Calu3 (cell line): ENCODE data around the gene FILIP1L. TPM values are rescaled to one million over a fixed set of nuclear protein-coding genes. Genes with fewer than 3 reads are reported as not detected.

Experiments
- BruUV-seq: library from RNA; stranded (reverse); fragments of 400-500 nt; replicated peaks from 2 replicates; lab custom pipeline; 2021; lab: Mats Ljungman, UMichigan
- CTCF ChIA-PET: fragments of 300-600 bp; sonication (Branson Sonifier 250); formaldehyde crosslinking; loops from one replicate; lab custom pipeline; 2022; ENCODE audit warnings: antibody characterized with exemption; lab: Charles Lee
- DNase-seq: peaks from one replicate; pipeline ENCODE4 v3.0.0; 2022
- H3K27ac Mint-ChIP-seq: one replicate; pipeline ENCODE4 v1.8.0; 2022; ENCODE audit warnings: mixed read lengths; ENCODE audit not compliant: unreplicated experiment
- H3K27me3 Mint-ChIP-seq: one replicate; pipeline ENCODE4 v1.8.0; 2022; ENCODE audit warnings: mixed read lengths; ENCODE audit not compliant: unreplicated experiment
- H3K36me3 Mint-ChIP-seq: one replicate; pipeline ENCODE4 v1.8.0; 2022; ENCODE audit warnings: mild to moderate bottlenecking, moderate library complexity, mixed read lengths; ENCODE audit not compliant: insufficient read depth, unreplicated experiment
- H3K4me1 Mint-ChIP-seq: one replicate; pipeline ENCODE4 v1.8.0; 2022; ENCODE audit warnings: mild to moderate bottlenecking, low read depth, mixed read lengths; ENCODE audit not compliant: unreplicated experiment
- H3K4me3 Mint-ChIP-seq: one replicate; pipeline ENCODE4 v1.8.0; 2022; ENCODE audit warnings: mild to moderate bottlenecking, low read depth, moderate library complexity, mixed read lengths; ENCODE audit not compliant: unreplicated experiment
- H3K9me3 Mint-ChIP-seq: one replicate; pipeline ENCODE4 v1.8.0; 2022; ENCODE audit warnings: low read depth, mixed read lengths; ENCODE audit not compliant: unreplicated experiment
- CTCF ChIP-seq: fragments of 200-600 bp; IDR thresholded peaks from one replicate; pipeline ENCODE4 v1.8.0; 2022; ENCODE audit warnings: antibody characterized with exemption; ENCODE audit not compliant: unreplicated experiment
- intact Hi-C: fragments of 100-400 bp; cut with micrococcal nuclease; formaldehyde crosslinking; loops from one replicate; pipeline ENCODE4 v1.10.0; 2022; ENCODE audit not compliant: unreplicated experiment
- total RNA-seq: library from RNA; stranded (reverse); gene quantifications from 2 replicates; pipeline ENCODE4 v1.2.3, GENCODE V29; 2022

The FILIP1L gene
- total RNA-seq, 1 experiment from 2014 or later, result 5.2 TPM

GRCh38 chr3:99818818-99819217 is 295.5 kb downstream of the FILIP1L start:
- BruUV-seq, result no TSS peak
- TF ChIP-seq CTCF, result no peak
- Mint-ChIP-seq H3K27ac (peak overlapping the region; percentile 100), H3K4me1 (peaks cover 42% of the 10 kb centered on the region), H3K27me3 (no peaks in the 10 kb centered on the region), H3K4me3 (peak overlapping the region; percentile 93), H3K36me3 (peaks cover 17% of the 10 kb centered on the region), H3K9me3 (no peaks in the 10 kb centered on the region)
- CTCF ChIA-PET, result no interaction called here
- intact Hi-C loops, result no loop called here
- no peak for DNase-seq

GRCh38 chr3:99817437-99818240 is 296.7 kb downstream of the FILIP1L start, which contains the start of gene CMSS1:
Gene CMSS1 (plus strand): TSS chr3:99817862.
- H3K4me1 Mint-ChIP-seq, result peaks cover 33% of the 10 kb centered on the region
- TF ChIP-seq CTCF, result no peak
- peak within 1 kb of the TSS; percentile 100 for H3K27ac Mint-ChIP-seq
- BruUV-seq, result TSS peak; percentile 64
- H3K36me3 Mint-ChIP-seq, result peaks cover 17% of the 10 kb centered on the region
- CTCF ChIA-PET, result interaction anchor here (0.6 to 1.1 kb wide), 3 partner anchors 59 to 443 kb away, joined by 3 to 5 read pairs (median 4); partner anchors contain the start of gene TBC1D23
- peak; percentile 96 for DNase-seq
- H3K27me3 Mint-ChIP-seq, result no peaks in the 10 kb centered on the region
- intact Hi-C loops, result no loop called here
- no peaks in the 10 kb centered on the region for H3K9me3 Mint-ChIP-seq
- peak within 1 kb of the TSS; percentile 93 for H3K4me3 Mint-ChIP-seq

DNA sequence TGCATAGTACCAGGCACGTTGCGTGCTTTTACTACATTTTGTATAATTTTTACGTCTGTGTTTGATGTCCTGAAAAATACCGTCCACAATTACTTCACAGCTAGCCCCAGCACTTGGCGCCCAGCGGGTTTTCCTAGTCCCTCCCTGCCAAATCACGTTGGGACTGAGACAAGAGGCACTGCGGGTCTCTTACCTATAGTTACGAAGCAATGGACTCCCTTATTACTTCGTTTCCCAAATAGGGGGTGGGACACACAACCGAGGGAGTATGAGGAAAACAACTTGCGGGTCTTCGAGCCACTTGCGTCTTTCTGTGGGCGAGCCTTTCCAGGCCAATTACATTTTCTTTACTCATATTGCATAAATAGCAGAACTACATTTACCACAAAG is 297.3 kb downstream of the FILIP1L start:
- H3K4me1 Mint-ChIP-seq, result peaks cover 33% of the 10 kb centered on the region
- CTCF ChIA-PET, result interaction anchor here (0.6 to 1.1 kb wide), 3 partner anchors 59 to 444 kb away, joined by 3 to 5 read pairs (median 4); partner anchors contain the start of gene TBC1D23
- no peak for TF ChIP-seq CTCF
- H3K4me3 Mint-ChIP-seq, result peak overlapping the region; percentile 93
- H3K27me3 Mint-ChIP-seq, result peaks cover 4% of the 10 kb centered on the region
- no peaks in the 10 kb centered on the region for H3K9me3 Mint-ChIP-seq
- peak; percentile 14 for DNase-seq
- TSS peak; percentile 85 for BruUV-seq
- peak overlapping the region; percentile 100 for H3K27ac Mint-ChIP-seq
- intact Hi-C loops, result no loop called here
- peaks cover 17% of the 10 kb centered on the region for H3K36me3 Mint-ChIP-seq

- CTCF ChIA-PET, result no interaction called here
- Mint-ChIP-seq H3K4me1 (no peaks in the 10 kb centered on the region), H3K4me3 (no peak overlapping the region), H3K36me3 (no peaks in the 10 kb centered on the region), H3K27ac (no peak overlapping the region), H3K9me3 (peaks cover 8% of the 10 kb centered on the region), H3K27me3 (peaks cover 9% of the 10 kb centered on the region)
- intact Hi-C loops, result no loop called here
- BruUV-seq, result no TSS peak
- no peak for TF ChIP-seq CTCF
- DNase-seq, result no peak
Measured at GRCh38 chr3:99810403-99810802, 303.9 kb downstream of the FILIP1L start.
